AG04450 (cell line): ENCODE measurements around the gene ZNF506. TPM values are rescaled to one million over a fixed set of nuclear protein-coding genes. Genes with fewer than 3 reads are reported as not detected.
"Not testable (repeated sequence)": the region's sequence is repeated elsewhere in the genome, so short reads cannot be mapped to it uniquely, and the experiment has no call there.

ENCODE experiments used
- CTCF ChIA-PET: fragments of 300-600, 350-600 bp; formaldehyde crosslinking; extraction: SDS; loops from one replicate; lab custom pipeline; 2022; ENCODE audit warnings: antibody characterized with exemption, inconsistent platforms; lab: Charles Lee
- POLR2A ChIA-PET: fragments of 350-600 bp; formaldehyde crosslinking; extraction: SDS; loops from one replicate; lab custom pipeline; 2021; ENCODE audit warnings: antibody characterized with exemption, inconsistent platforms; lab: Yijun Ruan, JAX
- DNase-seq: peaks from one replicate; pipeline ENCODE4 v3.0.0-alpha.2; 2011; ENCODE audit warnings: low read depth, low spot score
- H3K27ac ChIP-seq: one replicate; pipeline ENCODE4 v1.5.1; 2012; ENCODE audit warnings: low read depth, low read length, control low read depth
- H3K27me3 ChIP-seq: one replicate; pipeline ENCODE4 v1.6.0; 2012; ENCODE audit warnings: low read length; ENCODE audit not compliant: control insufficient read depth, insufficient read depth
- H3K4me3 ChIP-seq: 2 replicates; pipeline ENCODE4 v1.5.1; 2011; ENCODE audit warnings: mild to moderate bottlenecking, low read depth, low read length, control low read depth
- H3K9me3 ChIP-seq: 2 replicates; pipeline ENCODE4 v1.5.1; 2012; ENCODE audit warnings: low read length; ENCODE audit not compliant: control insufficient read depth, insufficient read depth
- CTCF ChIP-seq: IDR thresholded peaks from 2 replicates; pipeline ENCODE4 v1.5.1; 2011; ENCODE audit warnings: low read depth, low read length, control low read depth, inconsistent platforms
- polyA plus RNA-seq: library from polyadenylated mRNA; depleted of rRNA; stranded (reverse); fragments of >200 nt; gene quantifications from 2 replicates; pipeline ENCODE4 v1.2.3, GENCODE V29; 2011

The ZNF506 gene
- polyA plus RNA-seq, 1 experiment, result 14.2 TPM

GRCh38 chr19:19775891-19776205 is 45.7 kb downstream of the ZNF506 start:
- no peaks in the 10 kb centered on the region for H3K27me3 ChIP-seq
- peak overlapping the region; percentile 39 for H3K27ac ChIP-seq
- ChIA-PET POLR2A (interaction anchor here (0.8 to 1.5 kb wide), 7 partner anchors 43 to 885 kb away, joined by 3 to 15 read pairs (median 7); partner anchors contain the start of genes ZNF14, ZNF253, ZNF486 and ZNF506), CTCF (interaction anchor here (0.6 kb wide), 1 partner anchor 26 kb away, joined by 3 read pairs; no protein-coding TSS in a partner anchor)
- H3K4me3 ChIP-seq, result peak overlapping the region; percentile 95
- H3K9me3 ChIP-seq, result peaks cover 3% of the 10 kb centered on the region; the same call in 1 of the 2 replicates
- DNase-seq, result no peak
- no peak for TF ChIP-seq CTCF

- Histone ChIP-seq H3K27ac (no peak overlapping the region), H3K4me3 (no peak overlapping the region), H3K9me3 (peaks cover 12% of the 10 kb centered on the region; the same call in 1 of the 2 replicates), H3K27me3 (no peaks in the 10 kb centered on the region)
- TF ChIP-seq CTCF, result no peak
- POLR2A ChIA-PET, result no interaction called here
- CTCF ChIA-PET, result no interaction called here
- no peak for DNase-seq
Measured at GRCh38 chr19:19774354-19775033, 47.1 kb downstream of the ZNF506 start.

GRCh38 chr19:19771963-19772362 is 49.6 kb downstream of the ZNF506 start:
- POLR2A ChIA-PET, CTCF ChIA-PET, DNase-seq, H3K27me3 ChIP-seq, H3K4me3 ChIP-seq, H3K27ac ChIP-seq: not testable (repeated sequence)
- H3K9me3 ChIP-seq, result peaks cover 18% of the 10 kb centered on the region; the same call in 1 of the 2 replicates

GRCh38 chr19:19769971-19770370 is 51.6 kb downstream of the ZNF506 start:
- peaks cover 18% of the 10 kb centered on the region; the same call in 1 of the 2 replicates for H3K9me3 ChIP-seq
- DNase-seq, POLR2A ChIA-PET, H3K27ac ChIP-seq, H3K4me3 ChIP-seq, H3K27me3 ChIP-seq, CTCF ChIA-PET: not testable (repeated sequence)

- ChIA-PET CTCF (no interaction called here), POLR2A (no interaction called here)
Measured at GRCh38 chr19:19758164-19758563, 63.4 kb downstream of the ZNF506 start.

More at GRCh38 chr19:19758164-19758563, 63.4 kb downstream of the ZNF506 start:
- Histone ChIP-seq H3K9me3 (peaks cover 41% of the 10 kb centered on the region), H3K27me3 (no peaks in the 10 kb centered on the region), H3K4me3 (no peak overlapping the region), H3K27ac (no peak overlapping the region)
- no peak for TF ChIP-seq CTCF
- no peak for DNase-seq
